Stomach (tissue), 9 donors: ENCODE data around the gene RRAS. TPM values are rescaled to one million over a fixed set of nuclear protein-coding genes. Genes with fewer than 3 reads are reported as not detected.

Experiments
- DNase-seq, 2 donors: peaks; one replicate each; pipeline versions ENCODE4 v3.0.0 to v3.0.0-alpha.2; 2013 to 2019
- H3K27ac ChIP-seq, 5 donors: fragments of 200-600 bp in 4 of 5; sonication (generic) in 4 of 5; one replicate each; pipeline ENCODE4 v1.5.1; 2013 to 2019; ENCODE audit warnings: mild to moderate bottlenecking in 1 of 5, moderate library complexity in 1 of 5
- H3K27me3 ChIP-seq, 3 donors: fragments of 200-600 bp; sonication (generic); one replicate each; pipeline ENCODE4 v1.5.1; 2017 to 2019; ENCODE audit warnings: mixed run types in 1 of 3
- H3K36me3 ChIP-seq, 4 donors: fragments of 200-600 bp; sonication (generic); 1 replicate in 3 of 4; 2 replicates in 1 of 4; pipeline ENCODE4 v1.5.1; 2016 to 2019
- H3K4me1 ChIP-seq, 4 donors: fragments of 200-600 bp; sonication (generic); one replicate each; pipeline ENCODE4 v1.5.1; 2016 to 2019
- H3K4me3 ChIP-seq, 4 donors: fragments of 200-600 bp; sonication (generic) in 3 of 4; one replicate each; pipeline ENCODE4 v1.5.1; 2016 to 2019; ENCODE audit warnings: mild to moderate bottlenecking in 1 of 4
- H3K9me3 ChIP-seq, 4 donors: fragments of 200-600 bp; sonication (generic); one replicate each; pipeline ENCODE4 v1.5.1; 2016 to 2019
- EP300 ChIP-seq: sonication (generic); formaldehyde crosslinking; IDR thresholded peaks from one replicate; pipeline ENCODE4 v1.6.1; 2017; ENCODE audit warnings: antibody characterized with exemption
- POLR2A ChIP-seq, 4 donors: fragments of 450-650 bp; IDR thresholded peaks; one replicate each; pipeline ENCODE4 v1.6.1; 2016; ENCODE audit warnings: antibody characterized with exemption in 4 of 4, control low read depth in 2 of 4, mild to moderate bottlenecking in 1 of 4, moderate library complexity in 1 of 4
- POLR2AphosphoS5 ChIP-seq, 3 donors: sonication (generic); formaldehyde crosslinking; IDR thresholded peaks; one replicate each; pipeline ENCODE4 v1.6.1; 2016; ENCODE audit warnings: antibody characterized with exemption in 3 of 3
- WGBS, 5 donors: extraction: QIAGEN DNeasy Blood & Tissue Kit in 3 of 5; methylation state at CpG; one replicate each; pipeline versions ENCODE4 v1.1.5 to v1.1.7; 2013 to 2018; 5-methylcytosine and 5-hydroxymethylcytosine counted together
- intact Hi-C: fragments of 100-400 bp; cut with DNase I; formaldehyde crosslinking; loops from one replicate; pipeline ENCODE4 v1.15.1; 2023; ENCODE audit warnings: low total_unique reads
- polyA plus RNA-seq, 3 donors: library from polyadenylated mRNA; stranded (reverse); fragments of 200-250 nt; gene quantifications; one replicate each; pipeline ENCODE4 v1.2.3, GENCODE V29; 2013
- total RNA-seq, 5 donors: library from RNA; depleted of rRNA; stranded (reverse); fragments of >200 nt; gene quantifications; one replicate each; pipeline versions ENCODE4 v1.1.0 to v1.2.3, GENCODE V29; 2014 to 2016
- TF ChIP-seq, protein P1 (sequence below), 7 experiments: fragments of 450-650 bp in 4 of 7; fragments of 200-600 bp in 3 of 7; sonication (generic) in 3 of 7; IDR thresholded peaks; one replicate each; pipeline ENCODE4 v1.5.1; 2016 to 2019; ENCODE audit warnings: antibody characterized with exemption in 7 of 7, control low read depth in 2 of 7, mild to moderate bottlenecking in 1 of 7
- donor health status: healthy with polysubstance abuse.
- donor health status: Bipolar disorder and iron deficiency.
- donor health status: healthy.

The RRAS gene
- total and polyA plus RNA-seq, 8 donors: 7.7 to 145 (median 103) TPM

DNA sequence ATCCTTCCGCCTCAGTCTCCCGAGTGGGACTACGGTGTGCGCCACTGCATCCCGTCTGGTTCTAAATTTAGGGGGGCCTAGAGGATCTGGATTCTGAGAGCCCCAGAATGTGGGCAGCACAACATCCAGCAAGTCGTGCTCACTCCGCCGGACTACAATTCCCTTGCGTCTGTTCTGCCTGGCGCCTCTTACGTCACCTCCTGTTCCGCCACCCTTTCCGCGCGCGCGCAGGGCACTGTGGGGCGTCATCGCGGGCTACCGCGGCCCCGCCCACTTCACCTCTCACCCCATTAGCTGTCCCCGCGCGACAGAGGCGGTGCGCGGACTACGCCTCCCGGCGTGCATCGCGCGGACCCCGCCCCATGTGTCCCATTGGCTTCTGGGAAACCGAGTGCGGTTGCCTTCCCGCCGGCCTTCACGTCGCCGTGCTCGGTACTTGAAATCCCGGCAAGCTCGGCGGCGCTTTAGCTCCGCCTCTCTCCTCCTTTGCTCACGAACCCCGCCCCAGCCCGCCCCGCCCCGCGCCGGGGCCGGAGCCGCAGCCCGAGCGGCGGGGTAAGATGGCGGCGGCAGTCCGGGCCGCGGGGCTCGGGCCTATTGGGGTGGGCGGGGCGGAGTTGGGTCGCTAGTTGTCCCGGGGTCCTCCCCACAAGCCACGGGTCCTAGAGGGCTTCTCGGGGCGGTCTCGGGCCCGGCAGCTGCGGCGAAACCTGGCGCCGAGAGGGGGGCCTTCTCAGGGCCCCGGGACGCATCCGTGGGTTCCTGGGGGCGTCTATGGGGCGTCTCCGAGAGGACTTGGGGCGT, 1.9 kb upstream of the RRAS start, which contains the start of gene SCAF1:
TSS of gene SCAF1 (plus strand) at position 522 of the 804 bp plus-strand sequence. CDS start 2,818 bp downstream, outside the sequence.
- Histone ChIP-seq H3K27me3 (no peaks in the 10 kb centered on the region), H3K4me1 (peaks cover 35 to 80% (median 72%) of the 10 kb centered on the region in 4 donors), H3K9me3 (no peaks in the 10 kb centered on the region), H3K36me3 (peaks cover 19 to 24% (median 20%) of the 10 kb centered on the region in 4 donors), H3K4me3 (peak within 1 kb of the TSS; percentile 71 to 98 (median 88)), H3K27ac (peak within 1 kb of the TSS; percentile 93 to 100 (median 99))
- intact Hi-C loops: no loop called here
- DNase-seq: peak; percentile 100
- TF ChIP-seq POLR2AphosphoS5 (IDR thresholded peaks at IDR 0.05) (peak; percentile 98 to 99 (median 99)), EP300 (no peak), POLR2A (IDR thresholded peaks at IDR 0.05) (peak in 2 of 4 donors; percentile 91 to 94)
- 0 to 1% (median 1%) methylated on average over 50 to 87 of the region's 87 CpGs for WGBS, 5 donors

DNA sequence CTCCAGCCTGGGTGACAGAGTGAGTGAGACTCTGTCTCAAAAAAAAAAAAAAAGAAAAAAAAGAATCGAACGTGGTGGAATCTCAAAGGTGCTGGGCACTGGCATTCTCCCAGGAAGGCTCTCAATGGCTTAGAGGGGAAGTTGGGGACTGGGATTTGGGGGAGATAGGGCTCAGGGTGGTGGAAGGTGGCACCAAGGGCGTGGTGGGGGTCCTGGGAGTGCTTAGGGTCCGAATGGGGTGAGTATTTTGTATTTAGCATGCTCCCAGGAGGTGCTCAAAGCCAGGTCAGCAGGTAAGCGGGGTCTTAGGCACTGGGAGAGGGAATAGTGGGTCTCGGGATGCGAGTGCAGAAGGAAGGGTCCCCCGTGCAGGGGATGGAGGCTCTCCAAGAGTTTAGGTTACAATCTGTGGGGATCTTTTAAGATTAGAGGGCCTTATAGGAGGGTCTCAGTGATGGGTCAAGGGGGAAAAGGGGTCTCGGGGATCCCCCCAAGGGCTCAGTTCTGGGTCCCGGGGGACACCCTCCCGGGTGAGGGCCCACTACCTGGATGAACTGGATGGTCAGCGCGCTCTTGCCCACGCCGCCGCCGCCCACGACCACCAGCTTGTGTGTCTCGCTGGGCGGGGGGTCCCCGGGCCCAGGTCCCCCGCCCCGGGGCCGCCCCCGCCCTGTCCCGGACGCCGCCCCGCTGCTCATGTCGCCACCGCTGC, 386 bp downstream of the RRAS start:
- no peaks in the 10 kb centered on the region for H3K27me3 ChIP-seq
- peaks cover 0 to 21% (median 16%) of the 10 kb centered on the region in 4 donors for H3K36me3 ChIP-seq
- intact Hi-C loops: no loop called here
- peak overlapping the region; percentile 61 to 88 (median 68) for H3K4me3 ChIP-seq
- TF ChIP-seq, protein P1, sequence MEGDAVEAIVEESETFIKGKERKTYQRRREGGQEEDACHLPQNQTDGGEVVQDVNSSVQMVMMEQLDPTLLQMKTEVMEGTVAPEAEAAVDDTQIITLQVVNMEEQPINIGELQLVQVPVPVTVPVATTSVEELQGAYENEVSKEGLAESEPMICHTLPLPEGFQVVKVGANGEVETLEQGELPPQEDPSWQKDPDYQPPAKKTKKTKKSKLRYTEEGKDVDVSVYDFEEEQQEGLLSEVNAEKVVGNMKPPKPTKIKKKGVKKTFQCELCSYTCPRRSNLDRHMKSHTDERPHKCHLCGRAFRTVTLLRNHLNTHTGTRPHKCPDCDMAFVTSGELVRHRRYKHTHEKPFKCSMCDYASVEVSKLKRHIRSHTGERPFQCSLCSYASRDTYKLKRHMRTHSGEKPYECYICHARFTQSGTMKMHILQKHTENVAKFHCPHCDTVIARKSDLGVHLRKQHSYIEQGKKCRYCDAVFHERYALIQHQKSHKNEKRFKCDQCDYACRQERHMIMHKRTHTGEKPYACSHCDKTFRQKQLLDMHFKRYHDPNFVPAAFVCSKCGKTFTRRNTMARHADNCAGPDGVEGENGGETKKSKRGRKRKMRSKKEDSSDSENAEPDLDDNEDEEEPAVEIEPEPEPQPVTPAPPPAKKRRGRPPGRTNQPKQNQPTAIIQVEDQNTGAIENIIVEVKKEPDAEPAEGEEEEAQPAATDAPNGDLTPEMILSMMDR (IDR thresholded peaks at IDR 0.05): no peak
- TF ChIP-seq POLR2AphosphoS5 (IDR thresholded peaks at IDR 0.05) (peak in 1 of 3 donors; percentile 81), EP300 (no peak), POLR2A (IDR thresholded peaks at IDR 0.05) (no peak)
- peaks cover 35 to 71% (median 65%) of the 10 kb centered on the region in 4 donors for H3K4me1 ChIP-seq
- WGBS, 5 donors: 3 to 7% (median 5%) methylated on average over 8 to 31 of the region's 31 CpGs
- DNase-seq: peak in 1 of 2 donors; percentile 59
- H3K27ac ChIP-seq: peak overlapping the region; percentile 93 to 100 (median 99)
- H3K9me3 ChIP-seq: no peaks in the 10 kb centered on the region

DNA sequence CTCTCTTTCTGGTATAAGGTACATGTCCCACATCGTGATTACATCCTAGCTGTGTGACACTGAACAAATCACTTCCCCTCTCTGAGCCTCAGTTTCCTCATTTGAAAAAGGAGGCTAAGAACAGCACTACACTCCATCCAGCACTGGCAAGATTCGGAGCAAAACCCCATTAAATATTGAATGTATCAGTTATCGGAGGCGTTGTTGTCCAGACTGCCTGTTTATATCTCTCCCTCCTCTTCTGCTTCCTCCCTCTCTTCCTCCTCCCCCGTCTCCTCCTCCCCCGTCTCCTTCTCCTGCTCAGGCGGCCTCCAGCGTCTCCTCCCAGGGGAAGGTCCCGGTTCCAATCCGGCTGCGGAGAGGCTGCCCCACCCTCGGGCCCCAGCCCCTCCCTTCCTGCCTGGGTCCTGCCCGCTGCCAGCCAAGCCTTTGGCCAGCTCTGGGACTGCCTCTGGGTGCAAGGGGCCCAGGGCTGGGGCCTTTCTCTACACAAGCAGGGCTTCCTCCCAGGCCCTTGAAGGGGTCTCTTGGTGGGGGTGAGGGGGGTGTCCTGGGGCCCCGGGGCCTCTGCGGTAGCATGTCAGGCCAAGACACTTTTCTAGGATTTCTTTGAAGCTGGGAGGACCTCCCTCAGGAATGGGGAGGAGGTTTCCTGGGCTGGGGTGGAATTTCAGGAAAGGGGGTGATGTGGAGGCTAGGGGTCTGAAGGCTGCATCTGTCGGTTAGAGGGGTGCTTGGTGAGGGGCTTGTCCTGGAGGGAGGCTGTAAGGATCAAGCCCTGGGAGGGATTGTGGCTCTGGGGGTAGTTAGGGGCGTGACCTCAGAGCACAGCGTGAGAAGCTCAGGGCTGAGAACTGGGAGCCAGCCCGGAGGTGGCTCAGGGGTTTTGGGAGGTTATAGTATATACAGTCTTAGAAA, 1.9 kb downstream of the RRAS start:
- Histone ChIP-seq H3K4me1 (peaks cover 27 to 56% (median 53%) of the 10 kb centered on the region in 4 donors), H3K9me3 (no peaks in the 10 kb centered on the region), H3K36me3 (peaks cover 0 to 20% (median 16%) of the 10 kb centered on the region in 4 donors), H3K27ac (peak overlapping the region; percentile 45 to 100 (median 99)), H3K4me3 (peak overlapping the region; percentile 61 to 88 (median 68)), H3K27me3 (no peaks in the 10 kb centered on the region)
- TF ChIP-seq POLR2AphosphoS5 (IDR thresholded peaks at IDR 0.05) (peak in 2 of 3 donors; percentile 21 to 28), EP300 (no peak), POLR2A (IDR thresholded peaks at IDR 0.05) (no peak)
- TF ChIP-seq, protein P1 (IDR thresholded peaks at IDR 0.05): no peak
- 5 to 8% (median 7%) methylated on average over 17 to 19 of the region's 19 CpGs for WGBS, 5 donors
- peak; percentile 85 to 88 for DNase-seq
- intact Hi-C loops: no loop called here

DNA sequence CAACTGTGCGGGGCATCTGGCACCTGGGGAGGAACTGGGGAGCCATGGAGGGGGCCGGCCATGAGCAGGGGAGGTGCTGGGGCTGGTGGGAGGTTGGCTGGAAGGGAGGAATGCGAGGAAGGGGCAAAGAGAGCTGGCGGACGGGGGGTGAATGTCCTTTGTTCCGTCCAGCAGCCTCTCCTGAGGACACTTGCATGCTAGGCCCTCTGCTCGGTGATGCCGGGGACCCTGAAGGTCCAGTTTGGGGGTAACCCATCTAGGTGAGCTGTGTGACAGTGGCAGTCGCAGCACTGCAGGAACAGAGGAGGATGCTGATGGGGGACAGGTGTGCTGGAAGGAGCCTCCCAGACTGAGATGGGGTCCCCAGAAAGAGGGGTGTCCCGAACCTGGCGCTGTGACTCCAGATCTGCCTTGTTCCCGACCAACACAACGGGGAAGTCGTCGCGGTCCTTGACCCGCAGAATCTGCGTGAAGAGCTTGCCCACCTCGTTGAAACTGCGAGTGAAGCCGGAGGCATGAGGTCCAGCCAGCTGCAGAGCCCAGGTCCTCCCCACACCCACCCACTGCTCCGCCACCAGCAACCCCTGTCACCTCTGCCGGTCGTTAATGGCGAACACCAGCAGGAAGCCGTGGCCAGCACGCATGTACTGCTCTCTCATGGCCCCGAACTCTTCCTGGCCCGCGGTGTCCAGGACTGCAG, 3.6 kb downstream of the RRAS start:
- Histone ChIP-seq H3K27me3 (no peaks in the 10 kb centered on the region), H3K36me3 (peaks cover 0 to 20% (median 16%) of the 10 kb centered on the region in 4 donors), H3K27ac (peak overlapping the region in 3 of 5 donors; percentile 10 to 59 (median 47)), H3K4me3 (no peak overlapping the region), H3K9me3 (no peaks in the 10 kb centered on the region), H3K4me1 (peaks cover 21 to 52% (median 46%) of the 10 kb centered on the region in 4 donors)
- intact Hi-C loops: no loop called here
- TF ChIP-seq EP300 (no peak), POLR2A (IDR thresholded peaks at IDR 0.05) (no peak), POLR2AphosphoS5 (IDR thresholded peaks at IDR 0.05) (no peak)
- DNase-seq: no peak
- WGBS, 5 donors: 76 to 80% (median 79%) methylated on average over 25 to 30 of the region's 30 CpGs
